HCT116 (cell line): Measurements from ENCODE around the gene CRIP1.

Experiments
- ATF3 ChIP-seq: IDR thresholded peaks from 2 replicates; pipeline ENCODE4 v1.6.1; 2012
- CTCF ChIP-seq, 3 experiments: fragments of 200-600 bp in 1 of 3; sonication (generic) in 1 of 3; IDR thresholded peaks in 2 of 3; conservative IDR thresholded peaks in 1 of 3; 2 replicates each; pipeline ENCODE4 v1.5.1; 2012 to 2017; ENCODE audit warnings: low read depth in 2 of 3, low read length in 2 of 3, antibody characterized with exemption in 1 of 3, borderline replicate concordance in 1 of 3, control low read depth in 1 of 3, mild to moderate bottlenecking in 1 of 3, mixed read lengths in 1 of 3, mixed run types in 1 of 3, moderate library complexity in 1 of 3; ENCODE audit not compliant: insufficient read depth in 1 of 3
- EZH2 ChIP-seq: fragments of 200-600 bp; sonication (generic); IDR thresholded peaks from 2 replicates; pipeline ENCODE4 v1.6.1; 2017; ENCODE audit warnings: antibody characterized with exemption, mixed run types
- EZH2phosphoT487 ChIP-seq: fragments of 200-600 bp; IDR thresholded peaks from 2 replicates; pipeline ENCODE4 v1.6.1; 2018; ENCODE audit warnings: antibody characterized with exemption, borderline replicate concordance
- MAX ChIP-seq: IDR thresholded peaks from 2 replicates; pipeline ENCODE4 v1.6.1; 2012
- POLR2A ChIP-seq: IDR thresholded peaks from 2 replicates; pipeline ENCODE4 v1.7.0; 2011; ENCODE audit warnings: borderline replicate concordance; ENCODE audit not compliant: insufficient read depth, insufficient read length; ENCODE audit errors: extremely low read depth
- POLR2AphosphoS5 ChIP-seq: IDR thresholded peaks from 2 replicates; pipeline ENCODE4 v1.6.1; 2011; ENCODE audit warnings: mild to moderate bottlenecking, low read depth, low read length, moderate library complexity
- RAD21 ChIP-seq: IDR thresholded peaks from 2 replicates; pipeline ENCODE4 v1.6.1; 2012; ENCODE audit warnings: low read depth, mild to moderate bottlenecking
- TCF7L2 ChIP-seq: IDR thresholded peaks from 2 replicates; pipeline ENCODE4 v1.7.0; 2011; ENCODE audit warnings: borderline replicate concordance, inconsistent platforms; ENCODE audit not compliant: insufficient read depth, insufficient read length; ENCODE audit errors: extremely low read depth
- YY1 ChIP-seq: IDR thresholded peaks from 2 replicates; pipeline ENCODE4 v1.6.1; 2011; ENCODE audit warnings: low read length, low read depth, moderate library complexity, mild to moderate bottlenecking; ENCODE audit not compliant: insufficient replicate concordance; ENCODE audit errors: extremely low read depth

- no peak for TF ChIP-seq YY1
- TF ChIP-seq CTCF (IDR thresholded peaks at IDR 0.05 in 2 of 3, conservative IDR thresholded peaks at IDR 0.05 in 1 of 3; ENCODE audit: borderline replicate concordance in 1 of 3, insufficient read depth in 1 of 3, low read depth in 2 of 3, low read length in 2 of 3), result no peak
- no peak for TF ChIP-seq RAD21
- no peak for TF ChIP-seq POLR2A
- TF ChIP-seq EZH2phosphoT487, result no peak
- no peak for TF ChIP-seq TCF7L2
- no peak for TF ChIP-seq POLR2AphosphoS5
- no peak for TF ChIP-seq ATF3
- TF ChIP-seq MAX, result no peak
- no peak for TF ChIP-seq EZH2
Observed at GRCh38 chr14:105442125-105442524, 44.6 kb upstream of the CRIP1 start.
